Smooth muscle cell (in vitro differentiated cells): Measurements from ENCODE around the gene TM4SF4. TPM values are rescaled to one million over a fixed set of nuclear protein-coding genes. Genes with fewer than 3 reads are reported as not detected.
A peak's percentile ranks its signal among the peaks of the same experiment; 100 is the strongest.

Source experiments
- DNase-seq: peaks from one replicate; lab custom pipeline; 2025; ENCODE audit not compliant: unreplicated experiment; lab: John Stamatoyannopoulos, UW
- H2AFZ ChIP-seq: fragments of 200-600 bp; sonication (generic); 2 replicates; pipeline ENCODE4 v1.6.0; 2016; ENCODE audit warnings: antibody characterized with exemption, low read depth, mild to moderate bottlenecking
- H3F3A ChIP-seq: fragments of 200-600 bp; sonication (generic); 2 replicates; pipeline ENCODE4 v1.6.0; 2017; ENCODE audit warnings: antibody characterized with exemption, low read depth
- H3K27ac ChIP-seq: fragments of 200-600 bp; sonication (generic); 2 replicates; pipeline ENCODE4 v1.5.1; 2016; ENCODE audit warnings: low read depth, mild to moderate bottlenecking
- H3K27me3 ChIP-seq: fragments of 200-600 bp; sonication (generic); 2 replicates; pipeline ENCODE4 v1.6.1; 2016; ENCODE audit warnings: low read depth, mild to moderate bottlenecking
- H3K36me3 ChIP-seq: fragments of 200-600 bp; sonication (generic); 2 replicates; pipeline ENCODE4 v1.5.1; 2016; ENCODE audit warnings: low read depth
- H3K4me1 ChIP-seq: fragments of 200-600 bp; sonication (generic); 2 replicates; pipeline ENCODE4 v1.5.1; 2016; ENCODE audit warnings: low read depth
- H3K4me2 ChIP-seq: fragments of 200-600 bp; sonication (generic); 2 replicates; pipeline ENCODE4 v1.6.0; 2016; ENCODE audit warnings: mild to moderate bottlenecking
- H3K4me3 ChIP-seq: fragments of 200-600 bp; sonication (generic); 2 replicates; pipeline ENCODE4 v1.5.1; 2016; ENCODE audit warnings: mild to moderate bottlenecking
- H3K79me2 ChIP-seq: fragments of 200-600 bp; sonication (generic); 2 replicates; pipeline ENCODE4 v1.6.0; 2016; ENCODE audit warnings: low read depth, mild to moderate bottlenecking
- H3K9ac ChIP-seq: fragments of 200-600 bp; sonication (generic); 2 replicates; pipeline ENCODE4 v1.6.0; 2016; ENCODE audit warnings: low read depth
- H3K9me3 ChIP-seq: fragments of 200-600 bp; sonication (generic); replicated peaks from 2 replicates; pipeline ENCODE4 v1.5.1; 2016; ENCODE audit warnings: low read depth
- H4K20me1 ChIP-seq: fragments of 200-600 bp; sonication (generic); 2 replicates; pipeline ENCODE4 v1.6.0; 2016; ENCODE audit warnings: low read depth
- WGBS: methylation state at CpG from one replicate; pipeline ENCODE4 v1.1.7; 2016; ENCODE audit warnings: low lambda C conversion rate; 5-methylcytosine and 5-hydroxymethylcytosine counted together
- polyA plus RNA-seq: library from polyadenylated mRNA; unstranded; fragments of >200 nt; fragmentation: Nextera tagmentation; extraction: Ambion mirVana; gene quantifications from 2 replicates; pipeline ENCODE4 v1.2.1, GENCODE V29; 2016
- total RNA-seq: library from RNA; depleted of rRNA; stranded (reverse); fragments of >200 nt; gene quantifications from 2 replicates; pipeline ENCODE4 v1.2.3, GENCODE V29; 2014
- TF ChIP-seq, protein P1 (sequence below): fragments of 200-600 bp; sonication (generic); IDR thresholded peaks from 2 replicates; pipeline ENCODE4 v1.5.1; 2017; ENCODE audit warnings: borderline replicate concordance, mild to moderate bottlenecking, antibody characterized with exemption; ENCODE audit not compliant: insufficient read depth, poor library complexity, severe bottlenecking

The TM4SF4 gene
- total and polyA plus RNA-seq, 2 experiments from 2014 or later = 0.29 TPM; not detected in 1

DNA sequence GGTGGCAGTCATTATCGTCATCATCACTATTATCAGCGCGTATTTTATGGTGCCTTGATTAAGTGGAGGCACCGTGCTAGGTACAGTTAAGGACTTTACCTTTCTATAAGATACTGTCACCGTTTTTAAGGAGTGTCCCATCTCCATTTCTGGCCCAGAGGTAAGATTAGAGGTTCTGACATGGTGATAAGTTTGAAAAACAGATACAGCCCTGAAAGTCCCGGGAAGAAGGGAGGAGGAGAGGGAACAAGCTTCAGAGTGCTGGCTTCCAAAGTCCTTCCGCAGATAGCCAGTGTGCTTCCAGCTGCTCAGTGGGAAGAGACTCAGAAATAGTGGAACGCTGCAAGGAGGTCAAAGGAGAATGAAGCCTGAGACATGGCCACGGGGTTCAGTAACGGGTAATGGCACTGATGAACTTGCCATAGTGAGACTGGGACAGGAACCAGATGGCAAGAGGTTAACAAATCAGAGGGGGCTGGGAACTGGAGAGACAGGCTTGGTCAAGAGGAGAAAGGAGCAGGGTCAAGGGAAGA, 9.1 kb upstream of the TM4SF4 start:
- Histone ChIP-seq H4K20me1 (no peaks in the 10 kb centered on the region), H3K9me3 (no peaks in the 10 kb centered on the region), H3F3A (no peaks in the 10 kb centered on the region), H2AFZ (no peak overlapping the region), H3K36me3 (no peaks in the 10 kb centered on the region), H3K27me3 (no peaks in the 10 kb centered on the region), H3K4me3 (no peak overlapping the region), H3K4me2 (no peak overlapping the region), H3K79me2 (no peaks in the 10 kb centered on the region), H3K4me1 (peaks cover 4% of the 10 kb centered on the region), H3K9ac (no peak overlapping the region), H3K27ac (no peak overlapping the region)
- TF ChIP-seq, protein P1, sequence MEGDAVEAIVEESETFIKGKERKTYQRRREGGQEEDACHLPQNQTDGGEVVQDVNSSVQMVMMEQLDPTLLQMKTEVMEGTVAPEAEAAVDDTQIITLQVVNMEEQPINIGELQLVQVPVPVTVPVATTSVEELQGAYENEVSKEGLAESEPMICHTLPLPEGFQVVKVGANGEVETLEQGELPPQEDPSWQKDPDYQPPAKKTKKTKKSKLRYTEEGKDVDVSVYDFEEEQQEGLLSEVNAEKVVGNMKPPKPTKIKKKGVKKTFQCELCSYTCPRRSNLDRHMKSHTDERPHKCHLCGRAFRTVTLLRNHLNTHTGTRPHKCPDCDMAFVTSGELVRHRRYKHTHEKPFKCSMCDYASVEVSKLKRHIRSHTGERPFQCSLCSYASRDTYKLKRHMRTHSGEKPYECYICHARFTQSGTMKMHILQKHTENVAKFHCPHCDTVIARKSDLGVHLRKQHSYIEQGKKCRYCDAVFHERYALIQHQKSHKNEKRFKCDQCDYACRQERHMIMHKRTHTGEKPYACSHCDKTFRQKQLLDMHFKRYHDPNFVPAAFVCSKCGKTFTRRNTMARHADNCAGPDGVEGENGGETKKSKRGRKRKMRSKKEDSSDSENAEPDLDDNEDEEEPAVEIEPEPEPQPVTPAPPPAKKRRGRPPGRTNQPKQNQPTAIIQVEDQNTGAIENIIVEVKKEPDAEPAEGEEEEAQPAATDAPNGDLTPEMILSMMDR = no peak
- WGBS = 75% methylated on average over 10 of the region's 10 CpGs
- no peak for DNase-seq

DNA sequence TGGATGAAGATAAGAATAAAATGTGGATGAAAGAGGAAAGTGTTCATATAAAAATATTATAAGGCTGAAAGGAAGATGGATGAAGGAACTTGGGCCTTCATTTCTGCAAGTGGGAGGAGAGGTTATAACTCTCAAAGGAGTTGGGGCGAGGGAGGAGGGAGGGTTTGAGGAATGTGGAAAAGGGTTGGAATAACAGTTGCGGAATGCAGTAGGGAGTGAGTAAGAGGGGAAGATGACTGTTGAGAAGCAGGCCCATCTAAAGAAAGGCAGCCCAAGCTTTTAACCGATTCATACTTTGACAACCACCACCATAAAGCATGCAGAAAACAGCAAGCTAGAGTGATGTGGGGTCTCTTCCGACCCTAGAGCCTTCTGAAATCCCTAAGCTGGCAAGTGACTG, 8.3 kb upstream of the TM4SF4 start:
- Histone ChIP-seq H3K9ac (no peak overlapping the region), H3K27me3 (no peaks in the 10 kb centered on the region), H3K27ac (peak overlapping the region; percentile 55), H3K4me1 (peaks cover 4% of the 10 kb centered on the region), H3K4me2 (peak overlapping the region; percentile 56), H3K4me3 (no peak overlapping the region), H2AFZ (peak overlapping the region; percentile 22), H4K20me1 (no peaks in the 10 kb centered on the region), H3K36me3 (no peaks in the 10 kb centered on the region), H3F3A (no peaks in the 10 kb centered on the region), H3K79me2 (no peaks in the 10 kb centered on the region), H3K9me3 (no peaks in the 10 kb centered on the region)
- DNase-seq = no peak
- WGBS = 13% methylated on average over 4 of the region's 4 CpGs
- TF ChIP-seq, protein P1 = no peak

DNA sequence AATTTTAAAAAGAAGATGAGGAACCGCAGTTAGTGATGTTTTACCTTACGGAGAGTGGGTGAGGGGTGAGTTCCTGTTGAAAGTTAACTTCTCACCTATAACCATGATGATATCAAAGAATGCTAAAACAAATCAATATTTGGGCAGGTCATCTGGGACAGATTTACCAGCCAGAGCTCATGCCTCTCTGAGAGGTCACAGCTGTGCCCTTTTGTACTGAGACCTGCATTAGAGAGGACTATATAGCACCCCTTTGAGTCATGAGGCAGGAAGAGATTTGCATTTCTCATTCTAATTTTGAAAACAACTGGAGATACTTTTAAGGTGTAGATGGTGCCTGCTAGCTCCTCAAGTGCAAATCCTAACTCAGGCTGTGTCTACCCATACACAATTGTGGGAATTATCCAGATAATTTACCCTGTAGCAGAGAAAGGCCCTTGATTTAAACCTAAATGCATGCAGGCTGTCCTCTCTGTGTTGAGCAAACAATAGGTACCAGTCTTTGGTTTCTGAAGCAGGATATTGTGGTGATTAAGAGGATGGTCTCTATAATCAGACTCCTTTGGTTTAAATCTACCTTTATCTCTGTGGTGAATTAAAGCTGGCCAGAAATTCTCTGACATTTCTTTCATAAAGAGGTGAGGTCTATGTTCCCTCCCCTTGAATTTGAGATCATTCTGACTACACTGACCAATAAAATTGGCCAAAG, 5.8 kb upstream of the TM4SF4 start:
- Histone ChIP-seq H4K20me1 (no peaks in the 10 kb centered on the region), H3K79me2 (no peaks in the 10 kb centered on the region), H3K27ac (no peak overlapping the region), H3K9ac (no peak overlapping the region), H3K4me2 (no peak overlapping the region), H3F3A (no peaks in the 10 kb centered on the region), H3K36me3 (no peaks in the 10 kb centered on the region), H3K9me3 (no peaks in the 10 kb centered on the region), H3K27me3 (no peaks in the 10 kb centered on the region), H3K4me3 (no peak overlapping the region), H2AFZ (no peak overlapping the region), H3K4me1 (peaks cover 4% of the 10 kb centered on the region)
- 97% methylated on average over 2 of the region's 2 CpGs for WGBS
- TF ChIP-seq, protein P1 = no peak
- no peak for DNase-seq

DNA sequence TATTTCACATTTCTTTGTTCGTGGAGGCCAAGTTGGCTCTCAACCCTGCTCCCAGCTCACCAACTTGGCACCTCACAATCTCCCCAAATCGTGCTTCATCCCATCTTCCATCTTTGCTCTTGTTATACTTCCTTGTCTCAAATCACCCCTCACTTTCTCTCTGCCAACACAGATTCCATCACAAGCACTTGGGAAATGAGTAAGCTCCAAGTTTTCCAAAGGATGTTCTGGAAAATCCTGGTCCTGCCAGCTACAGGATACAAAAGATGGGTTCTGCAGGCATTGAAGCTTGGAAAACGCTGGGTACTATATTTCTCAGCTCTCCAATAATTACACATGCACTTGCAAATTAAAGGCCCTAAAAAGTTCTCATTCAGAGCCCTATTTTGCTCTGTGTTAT, 4.1 kb upstream of the TM4SF4 start:
- WGBS = 89% methylated on average over 3 of the region's 3 CpGs
- no peak overlapping the region for H2AFZ ChIP-seq

More for the DNA sequence above, 4.1 kb upstream of the TM4SF4 start:
- DNase-seq = no peak
- H3K4me3 ChIP-seq = no peak overlapping the region
- H3F3A ChIP-seq = no peaks in the 10 kb centered on the region
- H3K9me3 ChIP-seq = no peaks in the 10 kb centered on the region
- no peak overlapping the region for H3K27ac ChIP-seq
- no peaks in the 10 kb centered on the region for H4K20me1 ChIP-seq
- no peak overlapping the region for H3K9ac ChIP-seq
- H3K79me2 ChIP-seq = no peaks in the 10 kb centered on the region
- no peaks in the 10 kb centered on the region for H3K27me3 ChIP-seq
- H3K4me2 ChIP-seq = no peak overlapping the region
- no peaks in the 10 kb centered on the region for H3K36me3 ChIP-seq
- TF ChIP-seq, protein P1 = no peak
- peaks cover 4% of the 10 kb centered on the region for H3K4me1 ChIP-seq
